Tibial artery (tissue), 4 donors: ENCODE data around the gene ZNF223.

Experiments used
- DNase-seq, 2 donors: peaks; one replicate each; pipeline ENCODE4 v3.0.0-alpha.2; 2019
- H3K27ac ChIP-seq, 2 donors: fragments of 200-600 bp; sonication (generic) in 1 of 2; 1 replicate in 1 of 2; 2 replicates in 1 of 2; pipeline ENCODE4 v1.5.1; 2018 to 2019; ENCODE audit warnings: mild to moderate bottlenecking in 1 of 2
- H3K27me3 ChIP-seq, 2 donors: fragments of 200-600 bp; sonication (generic) in 1 of 2; one replicate each; pipeline versions ENCODE4 v1.5.1 to v1.6.0; 2016 to 2019
- H3K36me3 ChIP-seq, 3 donors: fragments of 200-600 bp; sonication (generic) in 2 of 3; one replicate each; pipeline ENCODE4 v1.5.1; 2016 to 2019; ENCODE audit warnings: mild to moderate bottlenecking in 2 of 3
- H3K4me1 ChIP-seq, 4 donors: fragments of 200-600 bp; sonication (generic) in 2 of 4; 1 replicate in 3 of 4; 2 replicates in 1 of 4; pipeline ENCODE4 v1.5.1; 2016 to 2019
- H3K4me3 ChIP-seq, 2 donors: fragments of 200-600 bp; sonication (generic) in 1 of 2; 1 replicate in 1 of 2; 2 replicates in 1 of 2; pipeline ENCODE4 v1.5.1; 2018 to 2019; ENCODE audit warnings: mild to moderate bottlenecking in 2 of 2
- H3K9me3 ChIP-seq, 3 donors: fragments of 200-600 bp; sonication (generic) in 1 of 3; one replicate each; pipeline ENCODE4 v1.5.1; 2016 to 2019
- intact Hi-C: fragments of 100-400 bp; cut with DNase I; formaldehyde crosslinking; loops from one replicate; pipeline ENCODE4 v1.15.0; 2023; ENCODE audit warnings: low total_unique reads
- TF ChIP-seq, protein P1 (sequence below), 2 experiments: fragments of 200-600 bp in 1 of 2; fragments of 450-650 bp in 1 of 2; IDR thresholded peaks; one replicate each; pipeline ENCODE4 v1.5.1; 2017 to 2019; ENCODE audit warnings: antibody characterized with exemption in 2 of 2, mild to moderate bottlenecking in 1 of 2, moderate library complexity in 1 of 2

Gene ZNF223

DNA sequence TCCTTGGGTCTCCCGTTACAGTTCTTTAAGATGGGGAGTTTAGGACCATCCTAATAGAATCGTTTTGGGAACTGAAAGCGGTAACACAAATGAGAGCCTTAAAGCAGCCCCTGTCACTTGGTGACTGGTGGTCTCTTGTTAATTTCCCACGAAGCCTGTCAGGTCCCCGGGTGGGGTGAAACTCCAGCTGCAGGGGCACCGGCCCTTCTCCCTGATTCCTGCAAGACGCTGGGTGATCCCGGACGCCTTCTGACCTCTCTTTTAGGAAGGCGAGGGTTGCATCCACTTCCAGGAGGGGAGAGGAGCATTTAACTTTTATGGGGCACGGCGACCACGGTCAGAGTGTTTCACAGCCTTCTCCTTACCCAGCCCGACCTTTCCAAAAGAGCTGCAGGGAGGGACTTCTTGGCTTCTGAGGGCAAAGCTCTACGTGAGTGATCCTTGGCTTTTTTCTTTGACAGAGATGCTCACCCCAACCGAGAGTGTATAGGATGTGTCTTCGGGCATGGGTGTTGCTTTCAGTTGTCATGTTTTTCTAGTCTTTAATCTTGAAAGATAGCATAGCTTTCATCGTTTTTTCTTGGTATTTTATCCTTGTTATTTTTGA lies 62.1 kb downstream of the ZNF223 start:
- Histone ChIP-seq H3K4me1 (peaks cover 0 to 20% (median 10%) of the 10 kb centered on the region in 4 donors), H3K36me3 (peaks cover 33 to 39% (median 38%) of the 10 kb centered on the region in 3 donors), H3K27ac (peak overlapping the region; percentile 82 to 83), H3K4me3 (peak overlapping the region; percentile 66 to 83), H3K9me3 (peaks cover 0 to 32% (median 31%) of the 10 kb centered on the region in 3 donors), H3K27me3 (no peaks in the 10 kb centered on the region)
- no peak for DNase-seq
- TF ChIP-seq, protein P1, sequence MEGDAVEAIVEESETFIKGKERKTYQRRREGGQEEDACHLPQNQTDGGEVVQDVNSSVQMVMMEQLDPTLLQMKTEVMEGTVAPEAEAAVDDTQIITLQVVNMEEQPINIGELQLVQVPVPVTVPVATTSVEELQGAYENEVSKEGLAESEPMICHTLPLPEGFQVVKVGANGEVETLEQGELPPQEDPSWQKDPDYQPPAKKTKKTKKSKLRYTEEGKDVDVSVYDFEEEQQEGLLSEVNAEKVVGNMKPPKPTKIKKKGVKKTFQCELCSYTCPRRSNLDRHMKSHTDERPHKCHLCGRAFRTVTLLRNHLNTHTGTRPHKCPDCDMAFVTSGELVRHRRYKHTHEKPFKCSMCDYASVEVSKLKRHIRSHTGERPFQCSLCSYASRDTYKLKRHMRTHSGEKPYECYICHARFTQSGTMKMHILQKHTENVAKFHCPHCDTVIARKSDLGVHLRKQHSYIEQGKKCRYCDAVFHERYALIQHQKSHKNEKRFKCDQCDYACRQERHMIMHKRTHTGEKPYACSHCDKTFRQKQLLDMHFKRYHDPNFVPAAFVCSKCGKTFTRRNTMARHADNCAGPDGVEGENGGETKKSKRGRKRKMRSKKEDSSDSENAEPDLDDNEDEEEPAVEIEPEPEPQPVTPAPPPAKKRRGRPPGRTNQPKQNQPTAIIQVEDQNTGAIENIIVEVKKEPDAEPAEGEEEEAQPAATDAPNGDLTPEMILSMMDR (IDR thresholded peaks at IDR 0.05) = no peak
- intact Hi-C loops = loop anchor here (10.0 kb wide), 1 partner anchor 51 kb away; the partner anchor contains the start of gene ZNF226
